Neural cell (in vitro differentiated cells): Measurements from ENCODE around the gene HSBP1L1. TPM values are rescaled to one million over a fixed set of nuclear protein-coding genes. Genes with fewer than 3 reads are reported as not detected.

Experiments used
- H2AFZ ChIP-seq: fragments of 200-600, 300-800 bp; sonication (generic), shearing (Covaris generic); 2 replicates; pipeline ENCODE4 v1.6.0; 2014; ENCODE audit warnings: low read depth, mild to moderate bottlenecking, antibody characterized with exemption, low read length, moderate library complexity
- H3F3A ChIP-seq: fragments of 200-600 bp; shearing (Covaris generic); 2 replicates; pipeline ENCODE4 v1.6.1; 2016; ENCODE audit warnings: mild to moderate bottlenecking, moderate library complexity, mixed read lengths, antibody characterized with exemption, low read length; ENCODE audit not compliant: insufficient read depth, poor library complexity, severe bottlenecking
- H3K27ac ChIP-seq: fragments of 200-600, 300-800 bp; sonication (generic), shearing (Covaris generic); 2 replicates; pipeline ENCODE4 v1.5.1; 2014; ENCODE audit warnings: mild to moderate bottlenecking, low read length, moderate library complexity
- H3K27me3 ChIP-seq: fragments of 300-800, 200-600 bp; sonication (generic), shearing (Covaris generic); 2 replicates; pipeline ENCODE4 v1.6.0; 2014; ENCODE audit warnings: mild to moderate bottlenecking, low read depth, low read length, moderate library complexity; ENCODE audit not compliant: insufficient read depth
- H3K36me3 ChIP-seq: fragments of 300-800, 200-600 bp; sonication (generic), shearing (Covaris generic); 2 replicates; pipeline ENCODE4 v1.5.1; 2014; ENCODE audit warnings: mild to moderate bottlenecking, antibody characterized with exemption, low read length, moderate library complexity; ENCODE audit not compliant: insufficient read depth
- H3K4me2 ChIP-seq: fragments of 300-800, 200-600 bp; sonication (generic), shearing (Covaris generic); 2 replicates; pipeline ENCODE4 v1.6.0; 2014; ENCODE audit warnings: mild to moderate bottlenecking, low read length
- H3K4me3 ChIP-seq: fragments of 300-800, 200-600 bp; sonication (generic), shearing (Covaris generic); 2 replicates; pipeline ENCODE4 v1.5.1; 2014; ENCODE audit warnings: mild to moderate bottlenecking, low read length, moderate library complexity
- H3K79me2 ChIP-seq: fragments of 200-600 bp; shearing (Covaris generic); replicated peaks from 2 replicates; pipeline ENCODE4 v1.6.0; 2014; ENCODE audit warnings: mild to moderate bottlenecking, low read length, moderate library complexity; ENCODE audit not compliant: insufficient read depth
- H3K9ac ChIP-seq: fragments of 300-800, 200-600 bp; sonication (generic), shearing (Covaris generic); 2 replicates; pipeline ENCODE4 v1.6.1; 2016; ENCODE audit warnings: mild to moderate bottlenecking, low read length, mixed read lengths
- H3K9me2 ChIP-seq: fragments of 200-600 bp; shearing (Covaris generic); 2 replicates; pipeline ENCODE4 v1.6.1; 2016; ENCODE audit warnings: mild to moderate bottlenecking, low read length, mixed read lengths; ENCODE audit not compliant: insufficient read depth
- H3K9me3 ChIP-seq: fragments of 200-600, 300-800 bp; sonication (generic), shearing (Covaris generic); 2 replicates; pipeline ENCODE4 v1.6.1; 2016; ENCODE audit warnings: mild to moderate bottlenecking, mixed run types, low read length, moderate library complexity, mixed read lengths
- H4K20me1 ChIP-seq: fragments of 200-600 bp; shearing (Covaris generic); 2 replicates; pipeline ENCODE4 v1.6.1; 2016; ENCODE audit warnings: mild to moderate bottlenecking, mixed run types; ENCODE audit not compliant: insufficient read depth
- CTCF ChIP-seq: fragments of 450-650 bp; IDR thresholded peaks from 2 replicates; pipeline ENCODE4 v1.5.1; 2014; ENCODE audit warnings: antibody characterized with exemption, mild to moderate bottlenecking, moderate library complexity; ENCODE audit not compliant: poor library complexity, severe bottlenecking
- EP300 ChIP-seq: fragments of 450-650 bp; conservative IDR thresholded peaks from 2 replicates; pipeline ENCODE4 v1.6.1; 2014; ENCODE audit warnings: antibody characterized with exemption, mild to moderate bottlenecking, moderate library complexity; ENCODE audit not compliant: poor library complexity, severe bottlenecking
- EZH2 ChIP-seq: fragments of 200-600, 300-800 bp; shearing (Covaris generic), sonication (generic); IDR thresholded peaks from 2 replicates; pipeline ENCODE4 v1.6.1; 2014; ENCODE audit warnings: antibody characterized with exemption, low read length, borderline replicate concordance, mild to moderate bottlenecking; ENCODE audit not compliant: insufficient read depth, poor library complexity, severe bottlenecking
- MXI1 ChIP-seq: fragments of 450-650 bp; conservative IDR thresholded peaks from 2 replicates; pipeline ENCODE4 v1.6.1; 2014; ENCODE audit warnings: antibody characterized with exemption, mild to moderate bottlenecking; ENCODE audit not compliant: poor library complexity, severe bottlenecking
- POLR2AphosphoS5 ChIP-seq: IDR thresholded peaks from 2 replicates; pipeline ENCODE4 v1.6.1; 2012
- RAD21 ChIP-seq: fragments of 450-650 bp; conservative IDR thresholded peaks from 2 replicates; pipeline ENCODE4 v1.6.1; 2014; ENCODE audit warnings: antibody characterized with exemption, mild to moderate bottlenecking, moderate library complexity
- REST ChIP-seq: IDR thresholded peaks from 2 replicates; pipeline ENCODE4 v1.6.1; 2012; ENCODE audit warnings: borderline replicate concordance
- SMC3 ChIP-seq: fragments of 450-650 bp; conservative IDR thresholded peaks from 2 replicates; pipeline ENCODE4 v1.6.1; 2014; ENCODE audit warnings: antibody characterized with exemption, mild to moderate bottlenecking, moderate library complexity; ENCODE audit not compliant: poor library complexity
- TAF1 ChIP-seq: IDR thresholded peaks from 2 replicates; pipeline ENCODE4 v1.6.1; 2012; ENCODE audit warnings: low read depth
- polyA plus RNA-seq: library from polyadenylated mRNA; depleted of rRNA; stranded (reverse); fragments of >200 nt; gene quantifications from 2 replicates; pipeline ENCODE4 v1.2.3, GENCODE V29; 2014

Gene HSBP1L1
- polyA plus RNA-seq, 1 donor from 2014 or later: 0.84 TPM

- Histone ChIP-seq H3K9me3 (peaks cover 23% of the 10 kb centered on the region), H2AFZ (no peak overlapping the region), H3K4me3 (no peak overlapping the region), H3K27me3 (no peaks in the 10 kb centered on the region), H3K79me2 (peaks cover 23% of the 10 kb centered on the region), H4K20me1 (no peaks in the 10 kb centered on the region), H3K27ac (no peak overlapping the region), H3K4me2 (no peak overlapping the region), H3K36me3 (peaks cover 25% of the 10 kb centered on the region), H3K9ac (no peak overlapping the region), H3K9me2 (no peaks in the 10 kb centered on the region), H3F3A (no peaks in the 10 kb centered on the region)
- TF ChIP-seq MXI1 (no peak), REST (no peak), EZH2 (no peak)
Observed at GRCh38 chr18:79934311-79935097, 29.9 kb upstream of the HSBP1L1 start.

- H3K9me3 ChIP-seq: peaks cover 23% of the 10 kb centered on the region
- H3K27ac ChIP-seq: no peak overlapping the region
- peaks cover 23% of the 10 kb centered on the region for H3K79me2 ChIP-seq
- H3K9me2 ChIP-seq: no peaks in the 10 kb centered on the region
- H3K27me3 ChIP-seq: no peaks in the 10 kb centered on the region
- H3K9ac ChIP-seq: no peak overlapping the region
- no peak overlapping the region for H2AFZ ChIP-seq
- H3K4me2 ChIP-seq: no peak overlapping the region
- H3K36me3 ChIP-seq: peaks cover 25% of the 10 kb centered on the region
- H4K20me1 ChIP-seq: no peaks in the 10 kb centered on the region
- no peaks in the 10 kb centered on the region for H3F3A ChIP-seq
- no peak overlapping the region for H3K4me3 ChIP-seq
- no peak for TF ChIP-seq RAD21
- TF ChIP-seq EZH2: no peak
Observed at GRCh38 chr18:79935098-79935480, 29.4 kb upstream of the HSBP1L1 start.

GRCh38 chr18:79935499-79935898, 28.9 kb upstream of the HSBP1L1 start:
- Histone ChIP-seq H3K4me2 (no peak overlapping the region), H3K27ac (no peak overlapping the region), H3K36me3 (peaks cover 23% of the 10 kb centered on the region), H3K9ac (no peak overlapping the region), H3K9me3 (peaks cover 23% of the 10 kb centered on the region), H4K20me1 (no peaks in the 10 kb centered on the region), H3K4me3 (no peak overlapping the region), H3K79me2 (peaks cover 23% of the 10 kb centered on the region), H2AFZ (no peak overlapping the region), H3F3A (no peaks in the 10 kb centered on the region), H3K27me3 (no peaks in the 10 kb centered on the region), H3K9me2 (no peaks in the 10 kb centered on the region)
- TF ChIP-seq SMC3: no peak
- TF ChIP-seq RAD21: no peak
- TF ChIP-seq CTCF: no peak
- no peak for TF ChIP-seq EZH2
- TF ChIP-seq REST: no peak
- no peak for TF ChIP-seq EP300
- no peak for TF ChIP-seq TAF1
- TF ChIP-seq POLR2AphosphoS5: no peak
- TF ChIP-seq MXI1: no peak
